Adrenal gland (tissue), 5 donors: ENCODE data around the gene ABHD4.

ENCODE experiments used
- CTCF ChIP-seq, 6 experiments: fragments of 450-650 bp in 4 of 6; fragments of 200-600 bp in 2 of 6; sonication (generic) in 1 of 6; IDR thresholded peaks; 1 replicate in 5 of 6; 2 replicates in 1 of 6; pipeline versions ENCODE4 v1.5.1 to v1.8.0; 2016 to 2021; ENCODE audit warnings: antibody characterized with exemption in 6 of 6, mild to moderate bottlenecking in 2 of 6, moderate library complexity in 1 of 6
- POLR2A ChIP-seq, 2 donors: fragments of 450-650 bp; IDR thresholded peaks; one replicate each; pipeline ENCODE4 v1.6.1; 2017; ENCODE audit warnings: antibody characterized with exemption in 2 of 2, mild to moderate bottlenecking in 2 of 2, moderate library complexity in 1 of 2
- donor health status: DM: no; HTN: no; CAD: no.

GRCh38 chr14:22627506-22628263, 29.6 kb downstream of the ABHD4 start:
- TF ChIP-seq CTCF (IDR thresholded peaks at IDR 0.05) (no peak), POLR2A (IDR thresholded peaks at IDR 0.05) (no peak)
